GM12891 (cell line): Measurements from ENCODE around the gene SLAMF7.

ENCODE experiments used
- PAX5 ChIP-seq: IDR thresholded peaks from 2 replicates; pipeline ENCODE4 v1.6.1; 2011; ENCODE audit warnings: low read length, moderate library complexity, mild to moderate bottlenecking; ENCODE audit not compliant: insufficient read depth, severe bottlenecking
- POLR2A ChIP-seq: IDR thresholded peaks from 2 replicates; pipeline ENCODE4 v1.6.1; 2011; ENCODE audit warnings: low read depth, low read length, control low read depth
- POLR2AphosphoS5 ChIP-seq: IDR thresholded peaks from 2 replicates; pipeline ENCODE4 v1.6.1; 2011; ENCODE audit warnings: low read depth, low read length, control low read depth
- SPI1 ChIP-seq: IDR thresholded peaks from 2 replicates; pipeline ENCODE4 v1.6.1; 2011; ENCODE audit warnings: low read depth, low read length, control low read depth
- TAF1 ChIP-seq: IDR thresholded peaks from 2 replicates; pipeline ENCODE4 v1.6.1; 2011; ENCODE audit warnings: low read depth, low read length, control low read depth

DNA sequence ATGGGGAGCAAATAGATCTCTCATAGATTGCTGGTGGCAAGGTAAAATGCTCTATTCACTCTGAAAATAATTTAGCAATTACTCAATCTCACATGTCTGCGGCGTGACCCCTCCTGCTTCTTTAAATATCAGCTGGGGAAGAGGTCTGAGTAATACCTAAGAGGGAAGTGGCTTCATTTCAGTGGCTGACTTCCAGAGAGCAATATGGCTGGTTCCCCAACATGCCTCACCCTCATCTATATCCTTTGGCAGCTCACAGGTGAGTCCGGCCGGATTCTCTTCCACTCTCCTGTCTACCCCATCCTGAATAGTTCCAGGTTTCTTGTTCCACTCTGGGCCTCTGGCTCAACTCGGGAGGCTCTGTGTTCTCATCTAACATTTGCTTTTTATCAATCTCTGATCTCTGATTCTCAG, at the start of gene SLAMF7:
- peak; percentile 91 for TF ChIP-seq SPI1
- TF ChIP-seq POLR2A: peak; percentile 94
- peak; percentile 87 for TF ChIP-seq TAF1
- no peak for TF ChIP-seq PAX5
- TF ChIP-seq POLR2AphosphoS5: peak; percentile 93
